ENCODE results near the gene DLGAP1.
"Not testable (repeated sequence)": the region's sequence is repeated elsewhere in the genome, so short reads cannot be mapped to it uniquely, and the experiment has no call there.

The DLGAP1 gene

DNA sequence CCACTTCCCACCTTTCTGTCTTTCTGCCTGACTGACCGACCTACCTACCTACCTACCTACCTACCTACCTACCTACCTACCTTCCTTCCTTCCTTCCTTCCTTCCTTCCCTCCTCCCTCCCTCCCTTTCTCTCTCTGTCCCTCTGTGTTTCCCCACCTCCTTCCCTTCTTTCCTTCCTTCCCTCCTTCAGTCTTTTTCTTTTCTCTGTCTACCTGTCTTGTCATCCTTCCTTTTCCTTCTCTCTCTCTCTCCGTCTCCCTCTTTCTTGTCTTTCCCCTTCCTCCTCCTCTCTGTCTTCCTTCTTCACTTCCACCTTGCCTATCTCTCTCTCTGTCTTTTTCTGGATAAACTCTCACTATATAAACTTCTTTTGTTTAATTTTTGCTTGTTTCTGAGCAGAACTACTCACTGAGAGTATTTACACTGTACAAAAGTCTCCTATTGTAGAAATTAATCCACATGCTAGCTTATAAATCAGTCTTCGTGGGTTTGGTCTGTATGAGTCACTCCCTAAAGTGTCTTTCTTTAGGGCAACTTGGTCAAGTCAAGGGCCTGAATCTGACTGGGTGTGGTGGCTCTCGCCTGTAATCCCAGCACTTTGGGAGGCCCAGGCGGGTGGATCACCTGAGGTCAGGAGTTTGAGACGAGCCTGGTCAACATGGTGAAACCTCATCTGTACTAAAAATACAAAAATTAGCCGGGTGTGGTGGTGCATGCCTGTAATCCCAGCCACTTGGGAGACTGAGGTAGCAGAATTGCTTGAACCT lies 871.8 kb downstream of the DLGAP1 start:
- in situ Hi-C loops (cut with MboI; ENCODE audit: low sequenced_read_pairs) = not testable (repeated sequence)

DNA sequence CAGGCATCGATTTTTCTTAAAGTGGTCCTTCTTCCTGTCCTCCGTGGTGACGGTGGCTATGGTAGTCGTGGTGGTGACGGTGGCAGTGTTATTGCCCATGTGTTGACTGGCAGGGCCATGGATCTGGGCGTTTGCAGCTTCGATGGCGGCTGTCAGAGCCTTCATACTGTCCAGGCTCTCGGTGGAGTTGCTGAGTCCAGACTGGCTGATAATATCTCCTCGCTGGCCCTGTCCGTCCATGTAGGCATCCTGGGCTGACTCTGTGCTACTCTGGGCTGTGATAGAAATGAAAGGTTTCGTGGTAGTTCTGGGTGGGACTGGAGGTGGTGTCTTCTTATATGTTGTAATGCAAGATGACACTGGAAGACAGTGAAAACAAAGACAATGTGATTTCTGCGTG lies 873.2 kb downstream of the DLGAP1 start:
- in situ Hi-C loops (cut with MboI; ENCODE audit: low sequenced_read_pairs) = no loop called here

- in situ Hi-C loops (cut with MboI; ENCODE audit: low sequenced_read_pairs) = not testable (repeated sequence)
Measured at GRCh38 chr18:3580523-3581025, 874.5 kb downstream of the DLGAP1 start.

- in situ Hi-C loops (cut with MboI; ENCODE audit: low sequenced_read_pairs) = no loop called here
Measured at GRCh38 chr18:3579701-3580100, 875.4 kb downstream of the DLGAP1 start.

GRCh38 chr18:3578621-3579020 lies 876.5 kb downstream of the DLGAP1 start:
- in situ Hi-C loops (cut with MboI; ENCODE audit: low sequenced_read_pairs) = no loop called here

DNA sequence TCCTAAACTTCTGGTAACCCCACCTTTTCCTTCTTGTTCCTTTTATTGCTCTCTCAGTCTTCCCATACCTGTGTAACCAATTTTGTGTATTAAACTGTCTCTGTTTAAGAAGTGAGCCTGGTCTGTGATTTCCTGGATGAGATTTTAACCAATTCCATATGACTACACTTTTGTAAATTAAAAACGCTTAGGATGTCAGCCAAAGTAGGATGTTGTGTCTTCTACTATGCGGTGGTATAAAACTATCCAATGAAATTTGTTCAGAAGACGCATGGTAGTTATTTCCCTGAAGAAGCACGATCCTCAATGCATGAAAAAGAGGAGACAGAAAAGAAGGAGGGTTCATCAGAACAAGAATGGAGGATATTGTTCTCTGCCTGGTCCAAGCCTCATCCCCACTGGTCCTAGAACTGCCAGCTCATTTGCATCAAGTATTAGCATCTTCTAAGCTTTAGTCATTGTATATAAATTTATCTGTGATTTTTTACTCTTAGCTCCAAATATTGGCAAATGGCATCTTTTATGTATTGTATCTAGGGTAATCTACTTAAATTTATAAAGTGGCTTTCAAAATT lies 877.7 kb downstream of the DLGAP1 start:
- in situ Hi-C loops (cut with MboI; ENCODE audit: low sequenced_read_pairs) = no loop called here

DNA sequence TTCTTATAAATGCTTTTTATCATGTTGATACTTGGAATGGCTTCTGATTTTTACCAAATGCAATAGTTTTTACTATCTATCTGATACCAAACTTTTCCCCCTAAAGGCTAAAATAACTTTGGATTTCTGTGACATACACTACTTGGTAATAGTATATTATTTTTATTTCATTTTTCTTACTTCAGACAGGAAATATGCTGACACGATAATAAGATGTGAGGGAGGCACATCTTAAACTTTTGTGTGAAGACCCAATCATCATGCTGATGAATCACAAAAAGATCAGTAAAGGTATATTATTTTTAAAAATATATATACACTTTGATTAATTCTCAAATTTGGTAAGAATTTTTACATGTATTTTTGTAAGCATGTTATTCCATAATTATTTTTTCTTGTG lies 882.3 kb downstream of the DLGAP1 start:
- in situ Hi-C loops (cut with MboI; ENCODE audit: low sequenced_read_pairs) = no loop called here

DNA sequence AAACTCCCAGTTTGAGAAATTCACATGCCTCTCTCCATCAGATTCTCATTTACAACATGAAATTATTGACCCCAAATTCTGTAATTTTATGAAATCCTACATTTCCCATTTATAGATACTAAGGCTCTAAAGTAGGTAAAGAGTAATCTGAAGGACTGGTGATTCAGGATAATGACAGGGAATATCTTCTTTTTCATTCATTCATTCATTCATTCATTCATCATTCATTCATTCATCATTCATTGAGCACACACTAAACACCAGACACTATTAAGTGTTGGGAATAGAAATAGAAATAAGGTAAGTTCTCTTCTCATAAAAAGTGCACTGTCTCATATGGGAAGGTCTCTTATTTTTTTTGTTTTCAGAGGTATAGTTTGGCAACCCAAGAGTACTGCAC lies 888.3 kb downstream of the DLGAP1 start:
- in situ Hi-C loops (cut with MboI; ENCODE audit: low sequenced_read_pairs) = no loop called here

DNA sequence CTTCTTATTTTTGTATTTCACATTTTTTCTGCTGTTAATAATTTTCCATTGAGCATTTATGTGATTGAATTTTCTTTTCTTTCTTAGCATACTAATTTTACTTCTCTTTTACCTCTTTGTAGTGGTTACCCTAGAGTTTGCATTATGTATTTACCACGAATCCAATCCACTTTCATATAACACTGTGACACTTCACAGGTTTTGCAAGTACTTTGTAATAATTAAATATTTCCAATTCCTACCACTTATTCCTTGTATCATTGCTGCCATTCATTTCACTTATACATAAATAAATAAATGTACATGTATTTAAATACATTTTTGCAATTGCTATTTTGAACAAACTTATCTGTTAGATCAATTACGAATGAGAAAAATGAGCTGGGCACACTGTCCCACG lies 894.4 kb downstream of the DLGAP1 start:
- in situ Hi-C loops (cut with MboI; ENCODE audit: low sequenced_read_pairs) = no loop called here

GRCh38 chr18:3554811-3555427 lies 900.2 kb downstream of the DLGAP1 start:
- in situ Hi-C loops (cut with MboI; ENCODE audit: low sequenced_read_pairs) = no loop called here

GRCh38 chr18:3554091-3554601 lies 901.0 kb downstream of the DLGAP1 start:
- in situ Hi-C loops (cut with MboI; ENCODE audit: low sequenced_read_pairs) = no loop called here

GRCh38 chr18:3552305-3552704 lies 902.8 kb downstream of the DLGAP1 start:
- in situ Hi-C loops (cut with MboI; ENCODE audit: low sequenced_read_pairs) = no loop called here

- in situ Hi-C loops (cut with MboI; ENCODE audit: low sequenced_read_pairs) = no loop called here
Measured at GRCh38 chr18:3547891-3548615, 907.1 kb downstream of the DLGAP1 start.

- in situ Hi-C loops (cut with MboI; ENCODE audit: low sequenced_read_pairs) = no loop called here
Measured at GRCh38 chr18:3546106-3546505, 909.0 kb downstream of the DLGAP1 start.

DNA sequence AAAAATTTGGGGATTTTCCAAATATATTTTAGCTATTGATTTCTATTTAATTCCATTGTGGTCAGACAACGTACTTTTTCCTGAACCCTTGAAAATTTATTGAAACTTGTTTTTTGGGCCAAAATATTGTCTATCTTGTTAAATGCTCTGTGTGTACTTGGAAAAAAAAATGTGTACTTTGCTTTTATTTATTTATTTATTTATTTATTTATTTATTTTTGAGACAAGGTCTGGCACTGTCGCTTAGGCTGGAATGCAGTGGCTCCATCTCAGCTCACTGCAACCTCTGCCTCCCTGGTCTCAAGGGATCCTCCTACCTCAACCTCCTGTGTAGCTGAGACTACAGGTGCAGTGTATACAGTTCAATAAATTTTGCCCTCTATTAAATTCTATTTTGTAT lies 910.6 kb downstream of the DLGAP1 start:
- in situ Hi-C loops (cut with MboI; ENCODE audit: low sequenced_read_pairs) = no loop called here

DNA sequence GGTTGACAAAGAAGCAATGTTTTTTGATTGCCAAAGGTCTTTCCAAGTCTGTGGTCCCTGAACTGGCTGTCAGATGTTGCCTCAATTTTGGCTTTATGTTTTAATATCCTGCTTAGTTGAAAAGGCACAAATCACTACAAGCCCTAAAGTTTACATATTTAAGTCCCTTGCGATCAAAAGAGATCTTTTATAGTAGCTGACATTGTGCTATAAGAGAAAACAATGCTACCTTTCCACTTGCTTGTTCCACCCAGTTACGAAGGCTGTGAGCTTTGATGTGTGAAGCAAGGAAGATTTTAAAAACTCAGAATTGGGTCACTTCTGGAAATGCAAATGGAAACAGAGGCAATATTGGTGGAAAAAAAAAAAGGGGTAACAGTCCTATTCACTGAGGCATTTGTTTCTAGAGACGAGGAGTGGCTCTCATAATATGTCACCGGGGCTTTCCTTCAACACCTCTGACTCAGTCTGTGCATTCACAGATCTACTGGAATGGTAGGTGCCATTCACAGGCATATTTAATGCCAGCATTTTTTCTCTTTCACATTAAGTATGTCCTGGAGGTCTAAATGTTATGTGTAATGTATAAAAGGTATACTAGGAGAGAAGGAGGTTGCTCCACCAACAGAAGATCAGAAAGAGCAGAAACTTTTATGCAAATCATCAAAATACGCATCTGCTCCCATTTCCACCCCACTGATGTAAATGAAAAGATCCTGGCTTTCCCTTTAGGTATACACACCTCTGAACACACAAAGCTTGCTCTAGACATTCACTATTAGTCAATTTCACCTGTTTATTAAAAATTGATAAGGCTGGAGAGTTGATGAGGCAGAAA lies 913.3 kb downstream of the DLGAP1 start:
- in situ Hi-C loops (cut with MboI; ENCODE audit: low sequenced_read_pairs) = no loop called here

- in situ Hi-C loops (cut with MboI; ENCODE audit: low sequenced_read_pairs) = no loop called here
Measured at GRCh38 chr18:3540805-3541548, 914.1 kb downstream of the DLGAP1 start.

DNA sequence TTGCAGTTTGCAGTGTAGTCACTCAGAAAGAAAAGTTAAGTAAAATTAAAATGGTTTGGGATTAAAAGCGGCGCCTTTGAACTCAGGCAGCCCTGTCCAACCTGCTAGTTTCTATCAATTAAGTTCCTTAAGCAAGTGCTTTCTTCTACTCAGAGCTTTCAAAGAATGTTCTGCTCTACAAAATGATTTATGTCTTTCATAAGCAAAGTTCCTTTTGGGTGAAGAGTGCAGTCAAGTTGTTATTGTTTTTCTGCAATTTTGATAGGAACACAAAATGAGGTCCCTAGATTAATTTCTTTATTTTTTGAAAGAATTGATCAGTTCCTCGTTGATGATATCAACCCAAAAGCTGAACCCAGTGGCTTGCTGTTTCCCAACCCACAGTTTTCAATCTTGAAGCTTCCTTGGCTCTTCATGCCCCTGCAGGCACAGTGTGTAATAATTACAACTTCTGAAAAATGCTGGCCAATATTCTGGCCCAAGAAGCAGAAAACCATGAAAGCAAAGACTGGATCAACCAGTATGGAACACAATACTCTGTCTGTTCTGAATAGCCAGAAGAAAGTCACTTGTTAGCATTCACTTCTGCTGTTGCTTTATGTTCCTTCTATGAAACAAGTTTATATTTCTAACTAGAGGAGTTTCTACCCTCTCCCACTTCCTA lies 916.0 kb downstream of the DLGAP1 start:
- in situ Hi-C loops (cut with MboI; ENCODE audit: low sequenced_read_pairs) = no loop called here

DNA sequence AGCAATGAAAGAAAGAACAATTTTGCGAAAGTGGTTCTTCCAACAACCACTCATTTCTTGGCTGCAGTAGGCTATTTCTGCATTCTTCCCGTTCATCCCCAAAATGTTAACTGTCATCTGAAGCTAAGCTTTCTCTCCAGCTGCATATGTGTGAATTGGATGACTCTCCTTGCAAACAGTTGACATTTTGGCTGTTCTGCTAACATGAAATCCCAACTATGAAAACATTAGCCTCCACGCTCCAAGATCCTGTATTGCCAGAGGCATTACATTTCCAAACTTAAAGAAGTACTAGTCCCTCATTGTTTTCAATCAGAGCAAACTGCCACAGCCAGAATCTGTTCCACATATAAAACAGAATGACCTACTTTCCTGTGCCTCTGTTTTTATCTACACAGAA lies 916.7 kb downstream of the DLGAP1 start:
- in situ Hi-C loops (cut with MboI; ENCODE audit: low sequenced_read_pairs) = no loop called here
